ENCODE data around the gene FER.

DNA sequence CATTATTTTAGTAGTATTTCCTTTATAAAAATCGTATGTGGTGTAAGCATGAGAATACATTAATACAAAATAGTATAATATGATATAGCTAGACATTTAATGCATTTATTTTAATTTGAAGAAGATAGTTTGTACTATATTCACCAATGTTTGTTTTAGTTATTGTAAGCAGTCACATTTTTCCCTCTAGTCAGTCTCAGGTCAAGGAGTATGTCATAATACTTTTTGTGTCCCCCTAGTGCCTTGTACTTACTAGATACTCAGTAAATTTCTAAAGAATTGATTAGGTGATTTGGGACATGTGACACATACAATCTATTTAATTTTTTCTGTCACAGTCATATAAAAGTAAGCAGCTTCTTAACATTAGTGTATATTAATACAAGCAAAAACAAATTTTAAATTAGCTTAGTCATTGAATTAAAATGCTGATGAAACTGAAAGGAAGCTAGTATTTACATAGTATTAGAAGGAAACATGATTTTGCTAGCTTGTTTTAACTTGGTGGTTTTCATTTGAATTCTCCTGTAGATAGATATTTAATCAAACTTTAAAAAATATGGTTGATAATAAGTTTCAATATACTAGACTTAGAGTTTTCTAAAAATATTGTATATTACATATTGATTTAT lies 242.2 kb downstream of the FER start:
- no peak for TF ChIP-seq TAF1 (IDR thresholded peaks at IDR 0.05; ENCODE audit: low read depth)
- TF ChIP-seq SMC3 (conservative IDR thresholded peaks at IDR 0.05; ENCODE audit: poor library complexity), result no peak
